GM21717 (cell line): ENCODE data around the gene ZBTB42.
"Not testable (repeated sequence)": the region's sequence is repeated elsewhere in the genome, so short reads cannot be mapped to it uniquely, and the experiment has no call there.

Experiments
- ATAC-seq: cut with Tn5 transposase; IDR thresholded peaks from one replicate; pipeline ENCODE4 v1.9.1; 2021; ENCODE audit warnings: mild to moderate bottlenecking, moderate library complexity; ENCODE audit not compliant: unreplicated experiment

ZBTB42 gene

GRCh38 chr14:104805941-104806624 lies 5.2 kb downstream of the ZBTB42 start:
- ATAC-seq, result no peak

GRCh38 chr14:104806625-104807465 lies 5.9 kb downstream of the ZBTB42 start:
- ATAC-seq, result no peak

GRCh38 chr14:104808456-104808855 lies 7.6 kb downstream of the ZBTB42 start:
- no peak for ATAC-seq

- ATAC-seq, result no peak
Observed at GRCh38 chr14:104810316-104810715, 9.4 kb downstream of the ZBTB42 start.

GRCh38 chr14:104813286-104813685 lies 12.4 kb downstream of the ZBTB42 start:
- ATAC-seq, result no peak

GRCh38 chr14:104814701-104815100 lies 13.8 kb downstream of the ZBTB42 start:
- ATAC-seq, result not testable (repeated sequence)

GRCh38 chr14:104816616-104816884 lies 15.6 kb downstream of the ZBTB42 start:
- no peak for ATAC-seq

- no peak for ATAC-seq
Observed at GRCh38 chr14:104817930-104818713, 17.2 kb downstream of the ZBTB42 start.

- no peak for ATAC-seq
Observed at GRCh38 chr14:104818714-104819161, 17.8 kb downstream of the ZBTB42 start.

- ATAC-seq, result no peak
Observed at GRCh38 chr14:104819361-104819781, 18.5 kb downstream of the ZBTB42 start.

GRCh38 chr14:104820669-104821228 lies 19.8 kb downstream of the ZBTB42 start:
- ATAC-seq, result no peak

GRCh38 chr14:104821229-104821945 lies 20.5 kb downstream of the ZBTB42 start:
- ATAC-seq, result no peak

GRCh38 chr14:104821971-104822608 lies 21.2 kb downstream of the ZBTB42 start:
- no peak for ATAC-seq

GRCh38 chr14:104822821-104823615 lies 22.1 kb downstream of the ZBTB42 start:
- no peak for ATAC-seq

- no peak for ATAC-seq
Observed at GRCh38 chr14:104824353-104824997, 23.6 kb downstream of the ZBTB42 start.

GRCh38 chr14:104826189-104826860 lies 25.4 kb downstream of the ZBTB42 start:
- ATAC-seq, result peak; percentile 71

GRCh38 chr14:104826861-104827176 lies 25.9 kb downstream of the ZBTB42 start:
- no peak for ATAC-seq
